ENCODE data around the gene TEDDM1.
A peak's percentile ranks its signal among the peaks of the same experiment; 100 is the strongest.
"Not testable (repeated sequence)": the region's sequence is repeated elsewhere in the genome, so short reads cannot be mapped to it uniquely, and the experiment has no call there.

Gene TEDDM1, protein sequence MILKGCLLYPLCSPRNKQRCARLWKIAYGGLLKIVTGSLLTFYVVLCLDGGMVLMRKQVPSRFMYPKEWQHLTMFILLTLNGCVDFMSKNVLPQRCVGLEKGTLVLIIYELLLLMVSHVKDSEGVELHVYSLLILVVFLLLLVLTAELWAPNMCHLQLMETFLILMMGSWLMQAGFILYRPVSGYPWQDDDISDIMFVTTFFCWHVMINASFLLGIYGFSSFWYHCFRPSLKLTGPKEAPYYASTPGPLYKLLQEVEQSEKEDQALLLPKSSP

GRCh38 chr1:182400567-182400966 lies at the start of gene TEDDM1:
Gene TEDDM1 (minus strand): TSS chr1:182400667. CDS start chr1:182400485, 182 bp downstream.
- no peak for DNase-seq (ENCODE audit: low spot score)

DNA sequence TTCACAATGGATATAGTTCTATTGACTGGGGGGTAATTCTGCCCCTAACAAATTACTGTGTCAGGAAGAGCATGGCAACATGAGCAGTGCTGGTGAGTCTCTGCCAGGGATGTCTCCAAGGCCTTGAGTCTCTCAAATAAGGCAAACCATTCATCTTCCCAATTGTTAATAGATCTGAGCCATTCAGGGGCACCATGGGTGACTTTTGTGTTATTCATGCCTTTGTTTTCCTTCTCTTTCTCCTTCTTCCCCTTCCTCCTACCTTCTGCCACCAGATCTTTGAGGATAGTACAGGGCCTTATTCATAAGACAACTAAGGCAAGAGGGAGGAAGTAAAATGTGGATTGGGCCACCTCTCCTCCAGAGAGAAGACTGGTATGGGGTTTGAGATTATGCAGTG lies 49.6 kb upstream of the TEDDM1 start, which contains the start of gene RGSL1:
Gene RGSL1 (plus strand): TSS at position 60 of the 400 bp plus-strand sequence. CDS start 20 bp downstream, at position 80.
- no peak for DNase-seq (ENCODE audit: low spot score)

DNA sequence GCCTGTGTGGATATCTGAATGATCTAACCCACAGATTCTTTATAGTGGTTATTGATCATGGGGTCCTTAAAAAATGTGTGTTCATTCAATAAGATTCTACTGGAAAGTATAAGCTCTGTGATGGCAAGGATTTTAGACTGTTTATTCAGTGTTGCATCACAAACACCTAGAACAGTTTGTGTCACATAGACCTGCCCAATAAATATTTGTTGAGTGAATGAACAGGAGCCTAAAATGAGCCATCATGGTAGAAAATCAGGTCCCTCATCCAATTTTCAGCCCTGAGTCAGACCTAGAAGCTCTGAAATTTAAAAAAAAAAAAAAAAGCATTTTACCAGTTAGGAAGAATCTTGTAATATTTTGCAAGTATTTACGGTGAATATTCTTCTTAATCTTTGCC lies 47.2 kb upstream of the TEDDM1 start:
- no peak for DNase-seq (ENCODE audit: low spot score)

- not testable (repeated sequence) for DNase-seq (ENCODE audit: low spot score)
Observed at GRCh38 chr1:182447124-182447523, 46.7 kb upstream of the TEDDM1 start.

DNA sequence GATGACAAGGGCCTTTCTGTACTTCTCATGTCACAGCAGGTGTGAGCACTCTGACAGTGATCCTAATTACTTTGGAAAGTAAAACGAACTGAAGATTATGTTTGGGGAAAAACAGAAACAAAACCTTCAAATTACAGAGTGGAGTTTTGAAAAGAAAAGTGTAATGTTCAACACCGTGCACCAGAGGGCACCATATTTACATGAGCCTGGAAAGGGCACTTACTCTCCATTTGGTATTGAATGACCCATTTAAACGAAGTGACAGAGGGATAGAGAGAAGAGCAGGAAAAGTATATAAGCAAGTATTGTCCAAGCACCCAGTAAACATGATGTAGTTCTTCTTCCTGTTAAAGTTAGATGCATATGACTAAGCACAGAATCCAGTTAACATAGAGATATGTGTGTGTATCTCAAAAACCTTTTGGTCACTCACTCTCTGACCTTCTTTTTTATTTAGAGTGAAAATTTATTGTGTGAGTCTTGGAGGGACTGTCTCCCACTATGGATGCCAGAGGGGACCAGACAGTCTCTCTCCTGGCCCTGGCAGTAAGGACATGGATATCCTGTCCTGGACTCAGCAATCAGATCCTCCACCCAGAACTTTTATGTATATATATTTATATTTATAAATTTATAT lies 45.7 kb upstream of the TEDDM1 start:
- peak; percentile 38 for DNase-seq (ENCODE audit: low spot score)

GRCh38 chr1:182444497-182444896 lies 44.0 kb upstream of the TEDDM1 start:
- DNase-seq (ENCODE audit: low spot score): no peak

- no peak for DNase-seq (ENCODE audit: low spot score)
Observed at GRCh38 chr1:182442333-182442732, 41.9 kb upstream of the TEDDM1 start.

GRCh38 chr1:182441719-182442118 lies 41.3 kb upstream of the TEDDM1 start:
- DNase-seq (ENCODE audit: low spot score): no peak

DNA sequence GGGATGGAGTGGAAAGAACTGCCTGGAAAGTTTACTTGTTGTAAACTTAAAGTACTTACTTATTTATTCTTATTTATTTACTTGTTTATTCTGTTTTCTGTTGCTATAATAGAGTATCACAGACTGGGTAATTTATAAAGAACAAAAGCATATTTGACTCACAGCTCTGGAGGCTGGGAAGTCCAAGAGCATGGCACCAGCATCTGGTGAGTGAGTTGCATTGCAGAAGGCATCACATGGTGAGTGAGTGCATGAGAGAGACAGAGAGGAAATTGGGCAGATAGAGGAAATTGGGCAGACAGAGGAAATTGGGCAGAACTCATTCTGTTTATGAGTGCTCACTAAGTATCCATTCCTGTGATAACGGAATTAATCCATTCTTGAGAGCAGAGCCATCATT lies 37.9 kb upstream of the TEDDM1 start:
- DNase-seq (ENCODE audit: low spot score): no peak

GRCh38 chr1:182433580-182433979 lies 33.1 kb upstream of the TEDDM1 start:
- no peak for DNase-seq (ENCODE audit: low spot score)

DNA sequence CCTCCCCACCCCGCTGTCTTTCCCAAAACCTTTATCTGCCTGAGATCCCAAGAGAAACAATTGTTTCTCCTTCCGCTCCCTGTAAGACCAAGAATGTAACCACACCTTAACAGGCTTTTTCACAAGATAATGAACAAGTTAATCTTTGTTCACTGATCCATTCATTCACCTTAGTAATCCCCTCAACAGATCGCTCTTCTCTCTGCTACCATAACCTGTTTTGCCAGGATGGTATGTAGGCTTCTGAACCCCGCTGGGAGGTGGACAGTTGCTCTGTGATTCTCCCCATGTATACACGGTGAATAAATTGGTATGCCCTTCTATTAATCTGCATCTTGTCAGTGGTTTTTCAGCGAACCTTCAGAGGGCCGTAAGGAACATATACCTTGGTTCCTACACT lies 30.8 kb upstream of the TEDDM1 start:
- no peak for DNase-seq (ENCODE audit: low spot score)

GRCh38 chr1:182430263-182431068 lies 30.0 kb upstream of the TEDDM1 start:
- no peak for DNase-seq (ENCODE audit: low spot score)

DNA sequence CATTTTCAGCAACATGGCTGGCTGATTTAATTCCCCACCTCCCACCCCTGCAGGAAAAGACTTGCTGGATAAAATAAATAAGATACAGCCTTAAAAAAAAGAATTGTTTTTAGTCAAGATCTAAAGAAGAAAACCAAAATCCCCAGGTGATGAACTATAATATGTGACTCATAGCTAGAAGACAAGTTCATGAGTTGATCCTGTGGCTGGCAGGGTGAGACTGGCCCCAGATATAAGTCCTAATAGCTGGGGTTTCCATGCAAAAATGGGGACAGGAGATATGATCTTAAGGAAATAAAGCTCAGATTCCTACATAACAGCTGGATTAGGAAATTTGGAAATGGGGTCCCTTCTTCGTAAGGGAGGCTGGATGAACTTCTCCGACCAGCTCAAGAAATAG lies 27.6 kb upstream of the TEDDM1 start:
- no peak for DNase-seq (ENCODE audit: low spot score)

DNA sequence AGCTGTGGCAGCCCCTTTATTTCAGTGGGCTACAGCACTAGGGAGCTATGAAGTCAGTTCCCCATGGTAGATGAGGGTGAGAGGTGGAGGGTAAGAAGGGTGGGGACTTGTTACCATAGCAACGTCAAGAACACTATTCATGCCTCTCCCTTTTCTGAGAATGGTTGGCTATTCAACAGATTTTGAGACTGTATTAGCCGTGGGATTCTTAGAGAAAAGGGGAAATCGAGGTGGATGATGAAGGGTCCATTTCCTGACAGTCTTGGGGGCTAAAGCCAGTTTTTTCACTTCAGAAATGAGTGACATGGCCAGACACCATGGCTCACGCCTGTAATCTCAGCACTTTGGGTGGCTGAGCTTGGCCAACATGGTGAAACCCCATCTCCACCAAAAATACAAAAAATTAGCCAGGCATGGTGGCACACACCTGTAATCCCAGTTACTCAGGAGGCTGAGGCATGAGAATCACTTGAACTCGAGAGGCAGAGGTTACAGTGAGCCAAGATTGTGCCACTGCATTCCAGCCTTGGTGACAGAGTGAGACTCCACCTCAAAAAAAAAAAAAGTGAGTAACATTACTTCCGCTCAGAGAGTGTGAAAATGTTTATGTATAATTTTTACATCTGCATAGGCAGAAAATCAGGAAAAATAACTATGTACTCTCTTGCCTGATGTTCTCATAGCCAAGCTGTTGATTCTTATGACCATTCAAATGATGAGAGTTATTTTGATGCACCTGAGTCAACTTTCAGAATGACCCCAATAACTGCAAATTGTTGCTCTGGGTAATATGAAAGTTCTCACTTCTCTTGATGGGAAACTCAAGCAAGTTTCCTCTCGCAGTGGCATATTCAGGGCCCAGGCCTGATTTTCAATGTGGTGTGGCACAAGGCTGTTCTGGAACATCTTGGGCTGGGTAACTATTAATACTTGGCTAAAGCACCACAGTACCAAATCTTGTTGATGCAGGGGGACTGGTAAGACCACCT lies 26.3 kb upstream of the TEDDM1 start:
- DNase-seq (ENCODE audit: low spot score): no peak

GRCh38 chr1:182415789-182416188 lies 15.3 kb upstream of the TEDDM1 start:
- no peak for DNase-seq (ENCODE audit: low spot score)

DNA sequence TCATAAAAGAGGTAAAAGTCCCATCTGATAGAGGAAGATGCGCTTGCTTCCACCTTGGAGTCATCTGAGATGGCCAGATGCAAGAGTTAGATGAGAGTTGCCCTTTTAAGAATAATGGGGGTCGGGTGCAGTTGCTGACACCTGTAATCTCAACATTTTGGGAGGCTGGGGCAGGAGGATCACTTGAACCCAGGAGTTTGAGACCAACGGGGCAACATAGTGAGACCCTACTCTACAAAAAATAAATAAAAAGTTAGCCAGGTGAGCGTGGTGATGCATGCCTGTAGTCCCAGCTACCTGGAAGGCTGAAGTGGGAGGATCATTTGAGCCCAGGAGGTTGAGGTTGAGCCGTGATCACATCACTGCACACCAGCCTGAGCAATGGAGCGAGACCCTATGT lies 13.5 kb upstream of the TEDDM1 start:
- DNase-seq (ENCODE audit: low spot score): no peak

GRCh38 chr1:182413486-182413885 lies 13.0 kb upstream of the TEDDM1 start:
- DNase-seq (ENCODE audit: low spot score): no peak

GRCh38 chr1:182410620-182411273 lies 10.3 kb upstream of the TEDDM1 start:
- DNase-seq (ENCODE audit: low spot score): no peak

DNA sequence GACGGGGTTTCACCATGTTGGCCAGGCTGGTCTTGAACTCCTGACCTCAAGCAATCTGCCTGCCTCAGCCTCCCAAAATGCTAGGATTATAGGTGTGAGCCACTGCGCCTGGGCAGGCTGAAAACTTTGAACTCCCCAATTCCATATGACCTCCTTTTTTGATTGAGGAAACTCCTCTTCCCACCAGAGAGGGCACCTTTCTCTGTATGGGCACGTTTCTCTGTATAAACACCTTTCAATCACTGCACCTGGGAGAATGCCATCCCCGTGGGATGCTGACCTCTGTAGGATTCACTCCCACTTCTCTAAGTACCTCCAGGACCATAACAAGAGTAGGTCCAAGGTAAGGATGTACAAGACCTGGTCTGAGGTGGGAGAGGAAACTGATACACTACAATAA lies 9.7 kb upstream of the TEDDM1 start:
- no peak for DNase-seq (ENCODE audit: low spot score)

- DNase-seq (ENCODE audit: low spot score): no peak
Observed at GRCh38 chr1:182408435-182409075, 8.1 kb upstream of the TEDDM1 start.

DNA sequence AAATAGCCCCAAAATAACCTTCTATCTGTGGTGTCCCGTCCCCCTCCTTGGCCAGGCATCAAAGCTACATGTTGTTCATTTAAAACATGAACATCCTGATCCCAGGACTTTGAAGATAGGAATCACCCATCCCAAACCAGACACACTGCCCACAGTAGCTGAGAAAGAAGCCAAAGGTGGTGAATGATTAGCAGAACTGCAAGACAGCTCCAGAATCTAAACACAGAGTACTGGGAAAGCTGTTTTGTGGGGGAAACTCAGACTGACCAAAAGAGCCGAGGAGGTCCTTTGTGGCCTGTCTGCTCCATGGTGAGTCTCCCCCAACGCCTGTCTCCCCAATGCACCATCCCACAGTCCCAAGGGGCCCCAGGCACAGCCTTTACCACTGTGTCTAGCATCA lies 7.3 kb upstream of the TEDDM1 start:
- no peak for DNase-seq (ENCODE audit: low spot score)

Data from kidney capillary endothelial cell (primary cell).